Endothelial cell of umbilical vein (primary cell): ENCODE results near the gene RAPGEF4. TPM values are rescaled to one million over a fixed set of nuclear protein-coding genes. Genes with fewer than 3 reads are reported as not detected.

ENCODE experiments used
- BruUV-seq: library from RNA; stranded (reverse); fragments of 400-500 nt; replicated peaks from 2 replicates; lab custom pipeline; 2021; lab: Mats Ljungman, UMichigan
- CTCF ChIA-PET: fragments of 300-600, 350-600 bp; sonication (Branson Sonifier 250); formaldehyde crosslinking; loops from one replicate; lab custom pipeline; 2021; ENCODE audit warnings: antibody characterized with exemption, inconsistent platforms; lab: Charles Lee
- POLR2A ChIA-PET: fragments of 300-600, 350-600 bp; sonication (Branson Sonifier 250); formaldehyde crosslinking; loops from one replicate; lab custom pipeline; 2021; ENCODE audit warnings: antibody characterized with exemption, inconsistent platforms; lab: Charles Lee
- DNase-seq: peaks from one replicate; pipeline ENCODE4 v3.0.0-alpha.2; 2011; ENCODE audit warnings: low read depth, low spot score
- FAIRE-seq: peaks from 2 replicates; lab custom pipeline; 2011; peaks lifted over from hg19 to GRCh38; lab: Jason Lieb, UNC
- H2AFZ ChIP-seq: 2 replicates; pipeline ENCODE4 v1.6.0; 2012; ENCODE audit warnings: low read depth, low read length, control low read depth, inconsistent platforms
- H3K27ac ChIP-seq: 2 replicates; pipeline ENCODE4 v1.5.1; 2011; ENCODE audit warnings: low read depth, mild to moderate bottlenecking, control low read depth, low read length, moderate library complexity; ENCODE audit not compliant: insufficient read depth
- H3K27me3 ChIP-seq, 2 experiments: 2 replicates each; pipeline versions ENCODE4 v1.6.0 to v1.6.1; 2011; ENCODE audit warnings: low read length in 2 of 2, mixed read lengths in 1 of 2; ENCODE audit not compliant: control insufficient read depth in 2 of 2, insufficient read depth in 2 of 2
- H3K36me3 ChIP-seq, 2 experiments: 2 replicates in 1 of 2; 3 replicates in 1 of 2; pipeline ENCODE4 v1.5.1; 2011; ENCODE audit warnings: low read length in 2 of 2, mild to moderate bottlenecking in 1 of 2, moderate library complexity in 1 of 2; ENCODE audit not compliant: control insufficient read depth in 2 of 2, insufficient read depth in 2 of 2; ENCODE audit errors: extremely low read depth in 1 of 2
- H3K4me1 ChIP-seq: 3 replicates; pipeline ENCODE4 v1.5.1; 2011; ENCODE audit warnings: mild to moderate bottlenecking, low read length; ENCODE audit not compliant: control insufficient read depth, insufficient read depth; ENCODE audit errors: extremely low read depth
- H3K4me2 ChIP-seq: 2 replicates; pipeline ENCODE4 v1.6.1; 2011; ENCODE audit warnings: low read length, control low read depth, mixed read lengths; ENCODE audit not compliant: insufficient read depth
- H3K4me3 ChIP-seq, 3 experiments: fragments of 200-600 bp in 1 of 3; sonication (generic), shearing (Covaris generic) in 1 of 3; replicated peaks in 1 of 3; 2 replicates each; pipeline ENCODE4 v1.5.1; 2011 to 2016; ENCODE audit warnings: control low read depth in 3 of 3, low read length in 3 of 3, mild to moderate bottlenecking in 2 of 3, inconsistent platforms in 1 of 3, low read depth in 1 of 3, moderate library complexity in 1 of 3; ENCODE audit not compliant: insufficient read depth in 1 of 3
- H3K79me2 ChIP-seq: 2 replicates; pipeline ENCODE4 v1.6.0; 2012; ENCODE audit warnings: low read length, inconsistent platforms; ENCODE audit not compliant: control insufficient read depth, insufficient read depth
- H3K9ac ChIP-seq: replicated peaks from 2 replicates; pipeline ENCODE3; 2011; ENCODE audit warnings: low read length, control low read depth; ENCODE audit not compliant: insufficient read depth; ENCODE audit errors: extremely low read depth
- H3K9me1 ChIP-seq: replicated peaks from 3 replicates; pipeline ENCODE4 v1.6.0; 2011; ENCODE audit warnings: mild to moderate bottlenecking, low read length; ENCODE audit not compliant: control insufficient read depth, insufficient read depth; ENCODE audit errors: extremely low read depth
- H3K9me3 ChIP-seq: replicated peaks from 2 replicates; pipeline ENCODE4 v1.5.1; 2012; ENCODE audit warnings: low read length, inconsistent platforms; ENCODE audit not compliant: control insufficient read depth, insufficient read depth
- H4K20me1 ChIP-seq: replicated peaks from 2 replicates; pipeline ENCODE3; 2011; ENCODE audit warnings: mild to moderate bottlenecking, low read length; ENCODE audit not compliant: control insufficient read depth, insufficient read depth; ENCODE audit errors: extremely low read depth
- CTCF ChIP-seq, 2 donors: IDR thresholded peaks; 1 replicate in 1 of 2; 2 replicates in 1 of 2; pipeline ENCODE4 v1.5.1; 2011; ENCODE audit warnings: low read length in 2 of 2, mild to moderate bottlenecking in 2 of 2, moderate library complexity in 2 of 2, control low read depth in 1 of 2, inconsistent platforms in 1 of 2, low read depth in 1 of 2; ENCODE audit not compliant: insufficient read depth in 1 of 2; ENCODE audit errors: extremely low read depth in 1 of 2
- EZH2 ChIP-seq: IDR thresholded peaks from 2 replicates; pipeline ENCODE4 v1.6.1; 2012; ENCODE audit warnings: borderline replicate concordance, low read depth, mild to moderate bottlenecking, moderate library complexity, low read length, inconsistent platforms; ENCODE audit not compliant: severe bottlenecking
- FOS ChIP-seq: IDR thresholded peaks from 2 replicates; pipeline ENCODE4 v1.6.1; 2011; ENCODE audit warnings: mild to moderate bottlenecking, low read length, moderate library complexity, borderline replicate concordance; ENCODE audit not compliant: insufficient read depth
- JUN ChIP-seq: IDR thresholded peaks from 2 replicates; pipeline ENCODE4 v1.6.1; 2011; ENCODE audit warnings: borderline replicate concordance, low read depth; ENCODE audit not compliant: insufficient read length, insufficient read depth
- MYC ChIP-seq: IDR thresholded peaks from one replicate; pipeline ENCODE4 v1.6.1; 2011; ENCODE audit warnings: mild to moderate bottlenecking, low read depth, low read length
- POLR2A ChIP-seq: IDR thresholded peaks from 2 replicates; pipeline ENCODE4 v1.6.1; 2012; ENCODE audit warnings: low read depth, mild to moderate bottlenecking, control low read depth, low read length
- dilution Hi-C: fragments of 300-500 bp; cut with MboI; formaldehyde crosslinking; loops from one replicate; pipeline ENCODE4 v1.15.0; 2019; ENCODE audit warnings: low sequenced_read_pairs; ENCODE audit not compliant: extremely low pct_ligation_motif_present
- intact Hi-C: fragments of 100-400 bp; cut with micrococcal nuclease; formaldehyde crosslinking; loops from one replicate; pipeline ENCODE4 v1.10.0; 2022
- polyA plus RNA-seq, 4 experiments: library from polyadenylated mRNA; depleted of rRNA in 3 of 4; stranded (reverse) in 3 of 4; unstranded in 1 of 4; fragments of >200 nt; gene quantifications; 2 replicates each; pipeline versions ENCODE4 v1.2.1 to v1.2.3, GENCODE V29; 2011 to 2012; ENCODE audit warnings: missing spikeins in 1 of 4
- total RNA-seq: library from RNA; stranded (reverse); gene quantifications from 2 replicates; pipeline ENCODE4 v1.2.3, GENCODE V29; 2021

The RAPGEF4 gene
- total and polyA plus RNA-seq, 2 donors (not counting 3 experiments of a cell fraction or from before 2014, with no cell fraction given): 7.2 to 9.2 TPM

DNA sequence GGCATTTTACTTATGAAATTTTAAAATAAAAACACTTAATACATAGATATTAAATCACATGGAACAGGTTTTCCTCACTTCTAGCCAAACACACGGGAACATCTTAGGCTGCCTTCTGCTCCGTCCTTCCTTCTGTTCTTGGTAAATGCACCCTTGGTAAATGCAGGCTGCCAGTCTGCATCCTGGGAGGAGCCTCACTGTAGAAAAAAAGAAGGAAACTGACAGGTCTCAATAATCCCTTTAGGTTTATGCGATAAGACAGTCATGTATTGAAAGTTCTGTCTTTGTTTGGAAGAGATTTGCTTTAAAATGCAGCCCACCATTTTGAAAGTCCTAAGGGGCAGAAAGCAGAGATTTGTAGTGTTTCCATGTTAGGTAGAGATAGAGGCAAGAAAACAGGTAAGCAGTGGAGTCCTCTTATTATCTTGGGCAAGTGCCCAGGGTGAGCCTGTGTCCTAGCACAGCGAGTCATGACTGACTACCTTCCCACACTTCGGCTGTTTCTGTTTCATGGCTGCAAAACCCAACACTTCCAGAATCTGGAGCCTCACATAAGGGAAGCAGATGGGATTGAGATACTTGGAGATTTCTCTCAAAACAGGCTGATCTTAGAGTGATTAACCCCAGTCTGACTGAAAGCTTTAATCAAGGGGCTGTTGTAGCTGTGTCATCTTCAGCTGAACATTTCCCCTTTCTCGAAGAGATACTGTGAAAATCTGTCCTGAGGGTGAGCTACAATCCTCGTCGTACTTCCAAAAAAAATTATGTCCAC lies 208.6 kb downstream of the RAPGEF4 start:
- H2AFZ ChIP-seq: no peak overlapping the region
- H3K36me3 ChIP-seq: no peaks in the 10 kb centered on the region
- H3K79me2 ChIP-seq: no peaks in the 10 kb centered on the region
- FAIRE-seq (no peak), DNase-seq (no peak)
- no peak for TF ChIP-seq JUN
- TF ChIP-seq POLR2A: no peak
- TF ChIP-seq MYC: no peak
- no peak for TF ChIP-seq EZH2
- TF ChIP-seq CTCF (IDR thresholded peaks at IDR 0.05; ENCODE audit: extremely low read depth in 1 of 2, insufficient read depth in 1 of 2, low read depth in 1 of 2, low read length in 2 of 2): no peak
- TF ChIP-seq FOS: no peak
- H3K9ac ChIP-seq: no peak overlapping the region
- no peaks in the 10 kb centered on the region for H3K9me1 ChIP-seq
- intact Hi-C loops: no loop called here
- no peak overlapping the region for H3K27ac ChIP-seq
- dilution Hi-C loops: no loop called here
- H3K4me3 ChIP-seq: no peak overlapping the region
- H4K20me1 ChIP-seq: no peaks in the 10 kb centered on the region
- peaks cover 10% of the 10 kb centered on the region for H3K4me1 ChIP-seq
- H3K4me2 ChIP-seq: no peak overlapping the region
- no TSS peak for BruUV-seq
- no peaks in the 10 kb centered on the region for H3K27me3 ChIP-seq
- ChIA-PET POLR2A (no interaction called here), CTCF (interaction anchor here (1.3 kb wide), 1 partner anchor 12 kb away, joined by 6 read pairs; no protein-coding TSS in a partner anchor)
- no peaks in the 10 kb centered on the region for H3K9me3 ChIP-seq
